HepG2 (cell line): ENCODE measurements around the gene RBM8A. TPM values are rescaled to one million over a fixed set of nuclear protein-coding genes. Genes with fewer than 3 reads are reported as not detected.
A peak's percentile ranks its signal among the peaks of the same experiment; 100 is the strongest.

Experiments
- ARNT2 ChIP-seq: sonication (generic); formaldehyde crosslinking; IDR thresholded peaks from 2 replicates; pipeline ENCODE4 v1.8.0; 2022; ENCODE audit warnings: mild to moderate bottlenecking, low read depth, missing genetic modification reagents, moderate library complexity
- CBX2 ChIP-seq, 2 experiments: fragments of 200-600 bp in 1 of 2; sonication (generic); formaldehyde crosslinking in 1 of 2; IDR thresholded peaks; 2 replicates each; pipeline versions ENCODE4 v1.7.0 to v1.8.1; 2018 to 2022; ENCODE audit warnings: low read depth in 2 of 2, low read length in 1 of 2, mild to moderate bottlenecking in 1 of 2, missing genetic modification reagents in 1 of 2
- ERF ChIP-seq: IDR thresholded peaks from 2 replicates; pipeline ENCODE4 v1.6.1; 2018; ENCODE audit warnings: missing biosample characterization, missing genetic modification reagents
- GABPB1 ChIP-seq: IDR thresholded peaks from 2 replicates; pipeline ENCODE4 v1.6.1; 2016; ENCODE audit warnings: mild to moderate bottlenecking, missing genetic modification reagents, moderate library complexity, missing compliant biosample characterization
- HDAC1 ChIP-seq: sonication (generic); formaldehyde crosslinking; IDR thresholded peaks from 2 replicates; pipeline ENCODE4 v1.5.1; 2020; ENCODE audit warnings: mild to moderate bottlenecking, missing genetic modification reagents
- KAT8 ChIP-seq: IDR thresholded peaks from 2 replicates; pipeline ENCODE4 v1.6.1; 2016; ENCODE audit warnings: missing genetic modification reagents, missing compliant biosample characterization
- NBN ChIP-seq: fragments of 450-650 bp; conservative IDR thresholded peaks from 2 replicates; pipeline ENCODE4 v1.6.1; 2017
- SP2 ChIP-seq: sonication (generic); formaldehyde crosslinking; IDR thresholded peaks from 2 replicates; pipeline ENCODE4 v1.5.1; 2020; ENCODE audit warnings: mild to moderate bottlenecking, missing genetic modification reagents
- ZNF136 ChIP-seq: sonication (generic); formaldehyde crosslinking; IDR thresholded peaks from 2 replicates; pipeline ENCODE4 v1.8.1; 2022; ENCODE audit warnings: low read depth, mild to moderate bottlenecking, moderate library complexity, missing genetic modification reagents
- ZNF282 ChIP-seq: fragments of 450-650 bp; IDR thresholded peaks from 2 replicates; pipeline ENCODE4 v1.6.1; 2018; ENCODE audit not compliant: partially characterized antibody
- ZNF329 ChIP-seq: sonication (generic); formaldehyde crosslinking; IDR thresholded peaks from 2 replicates; pipeline ENCODE4 v1.9.0; 2021; ENCODE audit warnings: low read depth, mild to moderate bottlenecking, missing genetic modification reagents
- ZNF598 ChIP-seq: sonication (generic); formaldehyde crosslinking; IDR thresholded peaks from 2 replicates; pipeline ENCODE4 v1.5.1; 2020; ENCODE audit warnings: mild to moderate bottlenecking, missing genetic modification reagents, borderline replicate concordance
- ZNF605 ChIP-seq: sonication (generic); formaldehyde crosslinking; IDR thresholded peaks from 2 replicates; pipeline ENCODE4 v1.8.0; 2022; ENCODE audit warnings: mild to moderate bottlenecking, missing genetic modification reagents
- ZNF792 ChIP-seq: IDR thresholded peaks from 2 replicates; pipeline ENCODE4 v1.6.1; 2016
- ZSCAN9 ChIP-seq: IDR thresholded peaks from 2 replicates; pipeline ENCODE4 v1.6.1; 2016; ENCODE audit warnings: borderline replicate concordance
- polyA plus RNA-seq, 8 experiments: library from polyadenylated mRNA; depleted of rRNA in 3 of 8; stranded (reverse) in 7 of 8; unstranded in 1 of 8; fragments of >200 nt; fragmentation: Illumina TruSeq in 4 of 8; extraction: Trizol in 4 of 8; gene quantifications; 2 replicates each; pipeline versions ENCODE4 v1.2.1 to v1.2.3, GENCODE V29; 2011 to 2016; ENCODE audit warnings: low read depth in 4 of 8, missing spikeins in 1 of 8, mixed read lengths in 1 of 8; ENCODE audit not compliant: insufficient read depth in 1 of 8
- total RNA-seq, 5 experiments: library from RNA; depleted of rRNA; stranded (reverse); fragments of >200 nt; fragmentation: Illumina TruSeq; extraction: Trizol; gene quantifications; 2 replicates each; pipeline ENCODE4 v1.2.3, GENCODE V29; 2016; ENCODE audit warnings: low read depth in 1 of 5
- TF ChIP-seq, protein P1 (sequence below): sonication (generic); formaldehyde crosslinking; IDR thresholded peaks from 2 replicates; pipeline ENCODE4 v1.4.0; 2020; ENCODE audit warnings: low read depth, missing genetic modification reagents
- TF ChIP-seq, protein P2 (sequence below): sonication (generic); formaldehyde crosslinking; IDR thresholded peaks from 2 replicates; pipeline ENCODE4 v1.4.0; 2020; ENCODE audit warnings: missing genetic modification reagents, low read depth, mild to moderate bottlenecking, borderline replicate concordance
- TF ChIP-seq, protein P3 (sequence below): sonication (generic); formaldehyde crosslinking; conservative IDR thresholded peaks from 2 replicates; pipeline ENCODE4 v1.8.0; 2022; ENCODE audit warnings: mild to moderate bottlenecking, moderate library complexity, missing genetic modification reagents
- TF ChIP-seq, protein P4 (sequence below): sonication (generic); formaldehyde crosslinking; IDR thresholded peaks from 2 replicates; pipeline ENCODE4 v1.5.1; 2020; ENCODE audit warnings: missing genetic modification reagents, mild to moderate bottlenecking, borderline replicate concordance
- TF ChIP-seq, protein P5 (sequence below): sonication (generic); formaldehyde crosslinking; IDR thresholded peaks from 2 replicates; pipeline ENCODE4 v1.5.0; 2020; ENCODE audit warnings: missing genetic modification reagents, mild to moderate bottlenecking, borderline replicate concordance

RBM8A gene
- total and polyA plus RNA-seq, 2 of the 13 experiments (the other 11 are each of a cell fraction or from before 2014, with no cell fraction given) = 106 to 162 TPM

DNA sequence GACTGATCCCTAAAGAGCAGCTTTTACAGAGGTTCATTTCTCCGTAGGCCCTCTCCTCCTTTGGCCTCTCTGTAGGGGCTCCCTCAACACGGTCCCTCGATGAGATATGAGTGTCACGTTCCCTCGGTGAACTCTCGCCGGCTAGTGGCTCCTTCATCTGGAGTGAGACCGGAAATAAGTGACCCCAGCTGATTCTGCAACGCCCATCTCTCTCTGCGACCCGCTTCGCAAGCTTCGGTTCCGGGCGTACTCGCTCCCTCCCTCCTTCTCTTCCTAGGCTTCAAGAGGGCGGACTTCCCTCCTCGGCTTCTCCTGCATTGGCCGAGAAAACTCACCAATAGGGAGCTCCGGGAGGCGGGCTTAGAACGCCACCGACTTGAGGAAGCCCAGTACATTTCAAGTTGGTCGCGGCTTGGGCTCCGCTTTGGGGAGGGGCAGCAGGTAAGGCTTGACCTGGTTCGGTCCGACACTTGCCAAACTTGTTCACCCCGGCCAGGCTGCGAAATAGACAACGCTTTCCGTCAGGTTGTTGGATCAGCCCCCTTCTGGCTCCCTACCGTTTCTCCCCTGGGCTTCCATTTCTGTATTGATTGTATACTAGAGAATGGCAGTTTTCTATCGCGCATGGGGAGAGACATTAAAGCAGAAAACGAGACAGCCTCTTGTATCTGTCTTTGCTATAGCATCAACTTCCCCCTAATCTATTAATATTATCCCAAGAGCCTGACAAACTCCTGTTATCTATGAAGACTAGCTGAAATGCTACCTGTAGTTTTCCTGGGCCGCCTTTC is 37.2 kb upstream of the RBM8A start, which contains the start of the genes ANKRD34A and POLR3GL (continued):
- TF ChIP-seq ZNF605 (CRISPR knock-in tag) (0 out of 2 replicates have a peak, but pooled peaks have one; percentile 44), HDAC1 (CRISPR knock-in tag) (peak; percentile 54), CBX2 (IDR thresholded peaks at IDR 0.05; ENCODE audit: low read depth, low read length) (no peak), CBX2 (CRISPR knock-in tag; IDR thresholded peaks at IDR 0.05; ENCODE audit: low read depth) (no peak), KAT8 (CRISPR knock-in tag) (peak; percentile 88), ZNF598 (CRISPR knock-in tag) (no peak; the same call in 1 of the 2 replicates), ZNF282 (no peak), SP2 (peak; percentile 82), ZNF136 (0 out of 2 replicates have a peak, but pooled peaks have one; percentile 56), ARNT2 (0 out of 2 replicates have a peak, but pooled peaks have one; percentile 22), ZSCAN9 (CRISPR knock-in tag) (peak; percentile 45), ZNF329 (CRISPR knock-in tag) (peak; percentile 96), GABPB1 (peak; percentile 82), NBN (no peak), ZNF792 (CRISPR knock-in tag) (no peak), ERF (CRISPR knock-in tag) (peak; percentile 61; the same call in 1 of the 2 replicates)
- TF ChIP-seq, protein P1, sequence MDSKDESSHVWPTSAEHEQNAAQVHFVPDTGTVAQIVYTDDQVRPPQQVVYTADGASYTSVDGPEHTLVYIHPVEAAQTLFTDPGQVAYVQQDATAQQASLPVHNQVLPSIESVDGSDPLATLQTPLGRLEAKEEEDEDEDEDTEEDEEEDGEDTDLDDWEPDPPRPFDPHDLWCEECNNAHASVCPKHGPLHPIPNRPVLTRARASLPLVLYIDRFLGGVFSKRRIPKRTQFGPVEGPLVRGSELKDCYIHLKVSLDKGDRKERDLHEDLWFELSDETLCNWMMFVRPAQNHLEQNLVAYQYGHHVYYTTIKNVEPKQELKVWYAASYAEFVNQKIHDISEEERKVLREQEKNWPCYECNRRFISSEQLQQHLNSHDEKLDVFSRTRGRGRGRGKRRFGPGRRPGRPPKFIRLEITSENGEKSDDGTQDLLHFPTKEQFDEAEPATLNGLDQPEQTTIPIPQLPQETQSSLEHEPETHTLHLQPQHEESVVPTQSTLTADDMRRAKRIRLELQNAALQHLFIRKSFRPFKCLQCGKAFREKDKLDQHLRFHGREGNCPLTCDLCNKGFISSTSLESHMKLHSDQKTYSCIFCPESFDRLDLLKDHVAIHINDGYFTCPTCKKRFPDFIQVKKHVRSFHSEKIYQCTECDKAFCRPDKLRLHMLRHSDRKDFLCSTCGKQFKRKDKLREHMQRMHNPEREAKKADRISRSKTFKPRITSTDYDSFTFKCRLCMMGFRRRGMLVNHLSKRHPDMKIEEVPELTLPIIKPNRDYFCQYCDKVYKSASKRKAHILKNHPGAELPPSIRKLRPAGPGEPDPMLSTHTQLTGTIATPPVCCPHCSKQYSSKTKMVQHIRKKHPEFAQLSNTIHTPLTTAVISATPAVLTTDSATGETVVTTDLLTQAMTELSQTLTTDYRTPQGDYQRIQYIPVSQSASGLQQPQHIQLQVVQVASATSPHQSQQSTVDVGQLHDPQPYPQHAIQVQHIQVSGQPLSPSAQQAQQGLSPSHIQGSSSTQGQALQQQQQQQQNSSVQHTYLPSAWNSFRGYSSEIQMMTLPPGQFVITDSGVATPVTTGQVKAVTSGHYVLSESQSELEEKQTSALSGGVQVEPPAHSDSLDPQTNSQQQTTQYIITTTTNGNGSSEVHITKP (CRISPR knock-in tag) = no peak
- TF ChIP-seq, protein P2, sequence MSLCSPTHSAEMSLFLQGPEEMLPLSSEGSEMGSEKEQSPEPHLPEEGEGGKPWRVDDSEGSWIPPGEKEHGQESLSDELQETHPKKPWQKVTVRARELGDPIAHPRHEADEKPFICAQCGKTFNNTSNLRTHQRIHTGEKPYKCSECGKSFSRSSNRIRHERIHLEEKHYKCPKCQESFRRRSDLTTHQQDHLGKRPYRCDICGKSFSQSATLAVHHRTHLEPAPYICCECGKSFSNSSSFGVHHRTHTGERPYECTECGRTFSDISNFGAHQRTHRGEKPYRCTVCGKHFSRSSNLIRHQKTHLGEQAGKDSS = no peak
- TF ChIP-seq, protein P3, sequence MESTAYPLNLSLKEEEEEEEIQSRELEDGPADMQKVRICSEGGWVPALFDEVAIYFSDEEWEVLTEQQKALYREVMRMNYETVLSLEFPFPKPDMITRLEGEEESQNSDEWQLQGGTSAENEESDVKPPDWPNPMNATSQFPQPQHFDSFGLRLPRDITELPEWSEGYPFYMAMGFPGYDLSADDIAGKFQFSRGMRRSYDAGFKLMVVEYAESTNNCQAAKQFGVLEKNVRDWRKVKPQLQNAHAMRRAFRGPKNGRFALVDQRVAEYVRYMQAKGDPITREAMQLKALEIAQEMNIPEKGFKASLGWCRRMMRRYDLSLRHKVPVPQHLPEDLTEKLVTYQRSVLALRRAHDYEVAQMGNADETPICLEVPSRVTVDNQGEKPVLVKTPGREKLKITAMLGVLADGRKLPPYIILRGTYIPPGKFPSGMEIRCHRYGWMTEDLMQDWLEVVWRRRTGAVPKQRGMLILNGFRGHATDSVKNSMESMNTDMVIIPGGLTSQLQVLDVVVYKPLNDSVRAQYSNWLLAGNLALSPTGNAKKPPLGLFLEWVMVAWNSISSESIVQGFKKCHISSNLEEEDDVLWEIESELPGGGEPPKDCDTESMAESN (CRISPR knock-in tag) = peak; percentile 71; the same call in 1 of the 2 replicates
- TF ChIP-seq, protein P4, sequence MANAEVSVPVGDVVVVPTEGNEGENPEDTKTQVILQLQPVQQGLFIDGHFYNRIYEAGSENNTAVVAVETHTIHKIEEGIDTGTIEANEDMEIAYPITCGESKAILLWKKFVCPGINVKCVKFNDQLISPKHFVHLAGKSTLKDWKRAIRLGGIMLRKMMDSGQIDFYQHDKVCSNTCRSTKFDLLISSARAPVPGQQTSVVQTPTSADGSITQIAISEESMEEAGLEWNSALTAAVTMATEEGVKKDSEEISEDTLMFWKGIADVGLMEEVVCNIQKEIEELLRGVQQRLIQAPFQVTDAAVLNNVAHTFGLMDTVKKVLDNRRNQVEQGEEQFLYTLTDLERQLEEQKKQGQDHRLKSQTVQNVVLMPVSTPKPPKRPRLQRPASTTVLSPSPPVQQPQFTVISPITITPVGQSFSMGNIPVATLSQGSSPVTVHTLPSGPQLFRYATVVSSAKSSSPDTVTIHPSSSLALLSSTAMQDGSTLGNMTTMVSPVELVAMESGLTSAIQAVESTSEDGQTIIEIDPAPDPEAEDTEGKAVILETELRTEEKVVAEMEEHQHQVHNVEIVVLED (CRISPR knock-in tag) = peak; percentile 37; the same call in 1 of the 2 replicates
- TF ChIP-seq, protein P5, sequence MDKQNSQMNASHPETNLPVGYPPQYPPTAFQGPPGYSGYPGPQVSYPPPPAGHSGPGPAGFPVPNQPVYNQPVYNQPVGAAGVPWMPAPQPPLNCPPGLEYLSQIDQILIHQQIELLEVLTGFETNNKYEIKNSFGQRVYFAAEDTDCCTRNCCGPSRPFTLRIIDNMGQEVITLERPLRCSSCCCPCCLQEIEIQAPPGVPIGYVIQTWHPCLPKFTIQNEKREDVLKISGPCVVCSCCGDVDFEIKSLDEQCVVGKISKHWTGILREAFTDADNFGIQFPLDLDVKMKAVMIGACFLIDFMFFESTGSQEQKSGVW (CRISPR knock-in tag) = no peak
